Suppressor macrophage treated with lipopolysaccharide for 1 hour (primary cell): ENCODE results near the gene GBE1.

Experiments used
- DNase-seq, 3 donors: peaks; one replicate each; pipeline ENCODE4 v3.0.0-alpha.2; 2020 to 2022

The GBE1 gene

GRCh38 chr3:81459733-81460132 lies 301.7 kb downstream of the GBE1 start:
- peak; percentile 34 to 48 (median 39) for DNase-seq

- no peak for DNase-seq
Observed at GRCh38 chr3:81452418-81452817, 309.0 kb downstream of the GBE1 start.

GRCh38 chr3:81451611-81452010 lies 309.8 kb downstream of the GBE1 start:
- no peak for DNase-seq

GRCh38 chr3:81451140-81451539 lies 310.3 kb downstream of the GBE1 start:
- no peak for DNase-seq

- DNase-seq = no peak
Observed at GRCh38 chr3:81446806-81447205, 314.6 kb downstream of the GBE1 start.

- DNase-seq = no peak
Observed at GRCh38 chr3:81445712-81446111, 315.7 kb downstream of the GBE1 start.

- DNase-seq = no peak
Observed at GRCh38 chr3:81444817-81445460, 316.5 kb downstream of the GBE1 start.

GRCh38 chr3:81443958-81444357 lies 317.5 kb downstream of the GBE1 start:
- DNase-seq = no peak

- no peak for DNase-seq
Observed at GRCh38 chr3:81443457-81443782, 318.0 kb downstream of the GBE1 start.

GRCh38 chr3:81442758-81443456 lies 318.5 kb downstream of the GBE1 start:
- DNase-seq = no peak

- no peak for DNase-seq
Observed at GRCh38 chr3:81440661-81441060, 320.8 kb downstream of the GBE1 start.
